Dedifferentiated amniotic fluid mesenchymal stem cell (primary cell): ENCODE data around the gene USP20.

Source experiments
- DNase-seq: peaks from one replicate; pipeline ENCODE4 v3.0.0-alpha.2; 2016; ENCODE audit errors: extremely low spot score

Gene USP20

GRCh38 chr9:129918296-129918950, 83.2 kb downstream of the USP20 start:
- no peak for DNase-seq

- DNase-seq = no peak
These were observed 84.0 kb downstream of the USP20 start for GRCh38 chr9:129919277-129919676.

GRCh38 chr9:129919841-129920240, 84.6 kb downstream of the USP20 start:
- DNase-seq = no peak

GRCh38 chr9:129921905-129922304, 86.6 kb downstream of the USP20 start:
- no peak for DNase-seq

- DNase-seq = no peak
These were observed 88.3 kb downstream of the USP20 start for GRCh38 chr9:129923589-129923988.

- no peak for DNase-seq
These were observed 94.4 kb downstream of the USP20 start for GRCh38 chr9:129929496-129930125.

- no peak for DNase-seq
These were observed 95.5 kb downstream of the USP20 start for GRCh38 chr9:129930743-129931142.
